Measurements from ENCODE around the gene RAB44.

The RAB44 gene

DNA sequence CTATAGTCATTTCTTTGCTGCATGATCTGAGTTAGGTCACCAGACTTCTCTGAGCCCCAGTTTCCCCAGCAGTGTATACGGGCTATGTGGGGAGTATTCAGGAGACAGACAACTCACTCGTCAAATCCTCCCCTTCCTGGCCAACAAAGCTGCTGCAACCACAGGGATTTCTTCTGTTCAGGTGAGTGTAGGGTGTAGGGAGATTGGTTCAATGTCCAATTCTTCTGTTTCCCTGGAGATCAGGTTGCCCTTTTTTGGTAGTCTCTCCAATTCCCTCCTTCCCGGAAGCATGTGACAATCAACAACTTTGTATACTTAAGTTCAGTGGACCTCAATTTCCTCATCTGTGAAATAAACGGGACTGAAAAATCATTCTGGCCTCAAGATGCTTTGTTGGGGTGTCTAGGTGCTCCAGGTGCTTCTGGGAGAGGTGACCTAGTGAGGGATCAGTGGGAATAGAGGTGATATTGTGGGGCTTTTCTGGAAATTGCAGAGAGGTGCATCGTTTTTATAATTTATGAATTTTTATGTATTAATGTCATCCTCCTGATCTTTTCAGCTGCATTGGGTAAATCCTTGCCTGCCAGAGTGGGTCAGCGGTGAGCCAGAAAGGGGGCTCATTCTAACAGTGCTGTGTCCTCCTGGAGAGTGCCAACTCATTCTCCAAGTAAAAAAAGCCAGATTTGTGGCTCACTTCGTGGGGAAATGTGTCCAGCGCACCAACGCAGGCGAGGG, 19.7 kb upstream of the RAB44 start:
- no peaks in the 10 kb centered on the region for H3K27me3 ChIP-seq (ENCODE audit: low read depth, low read length)
- peak overlapping the region; percentile 99 for H3K9ac ChIP-seq (ENCODE audit: low read length)
- peak overlapping the region; percentile 96 for H3K4me3 ChIP-seq (ENCODE audit: low read length)

DNA sequence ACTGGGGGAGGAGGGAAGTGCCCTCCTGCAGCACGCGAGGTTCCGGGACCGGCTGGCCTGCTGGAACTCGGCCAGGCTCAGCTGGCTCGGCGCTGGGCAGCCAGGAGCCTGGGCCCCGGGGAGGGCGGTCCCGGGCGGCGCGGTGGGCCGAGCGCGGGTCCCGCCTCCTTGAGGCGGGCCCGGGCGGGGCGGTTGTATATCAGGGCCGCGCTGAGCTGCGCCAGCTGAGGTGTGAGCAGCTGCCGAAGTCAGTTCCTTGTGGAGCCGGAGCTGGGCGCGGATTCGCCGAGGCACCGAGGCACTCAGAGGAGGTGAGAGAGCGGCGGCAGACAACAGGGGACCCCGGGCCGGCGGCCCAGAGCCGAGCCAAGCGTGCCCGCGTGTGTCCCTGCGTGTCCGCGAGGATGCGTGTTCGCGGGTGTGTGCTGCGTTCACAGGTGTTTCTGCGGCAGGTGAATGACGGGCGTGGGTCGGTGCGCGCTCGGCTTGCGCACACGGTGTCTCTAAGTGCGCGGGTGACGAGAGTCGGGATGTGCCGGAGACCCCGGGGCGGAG, 19.1 kb upstream of the RAB44 start, which contains the start of gene CDKN1A:
Gene CDKN1A (plus strand): TSS at position 227 of the 555 bp plus-strand sequence. CDS start 5,388 bp downstream, outside the sequence.
- TF ChIP-seq EZH2phosphoT487 (IDR thresholded peaks at IDR 0.05; ENCODE audit: low read depth) (no peak), CTCF (IDR thresholded peaks at IDR 0.05; ENCODE audit: low read depth, low read length) (no peak)
- Histone ChIP-seq H4K20me1 (ENCODE audit: insufficient read depth, low read length) (peaks cover 15% of the 10 kb centered on the region), H3K9me3 (ENCODE audit: insufficient read depth, low read length) (no peaks in the 10 kb centered on the region), H3K27ac (ENCODE audit: low read length) (peak within 1 kb of the TSS; percentile 97), H3K4me1 (ENCODE audit: low read length) (peaks cover 55% of the 10 kb centered on the region), H3K79me2 (ENCODE audit: low read length) (peaks cover 50% of the 10 kb centered on the region), H3K36me3 (replicated peaks; ENCODE audit: low read depth, low read length) (peaks cover 20% of the 10 kb centered on the region), H3K4me3 (ENCODE audit: low read length) (peak within 1 kb of the TSS; percentile 96), H3K27me3 (ENCODE audit: low read depth, low read length) (no peaks in the 10 kb centered on the region), H3K9ac (ENCODE audit: low read length) (peak within 1 kb of the TSS; percentile 99), H2AFZ (ENCODE audit: low read depth, low read length) (peak within 1 kb of the TSS; percentile 10), H3K4me2 (ENCODE audit: low read length) (peak within 1 kb of the TSS; percentile 97)

More for the DNA sequence above, 19.7 kb upstream of the RAB44 start:
- peak overlapping the region; percentile 97 for H3K4me2 ChIP-seq (ENCODE audit: low read length)
- H3K79me2 ChIP-seq (ENCODE audit: low read length) = peaks cover 44% of the 10 kb centered on the region
- no peak for TF ChIP-seq CTCF (IDR thresholded peaks at IDR 0.05; ENCODE audit: low read depth, low read length)
- no peak for TF ChIP-seq EZH2phosphoT487 (IDR thresholded peaks at IDR 0.05; ENCODE audit: low read depth)
- no peaks in the 10 kb centered on the region for H3K9me3 ChIP-seq (ENCODE audit: insufficient read depth, low read length)
- peaks cover 48% of the 10 kb centered on the region for H3K4me1 ChIP-seq (ENCODE audit: low read length)
- H4K20me1 ChIP-seq (ENCODE audit: insufficient read depth, low read length) = peaks cover 9% of the 10 kb centered on the region; the same call in 1 of the 2 replicates
- H3K36me3 ChIP-seq (replicated peaks; ENCODE audit: low read depth, low read length) = peaks cover 15% of the 10 kb centered on the region
- H3K27ac ChIP-seq (ENCODE audit: low read length) = peak overlapping the region; percentile 43
- peak overlapping the region; percentile 10 for H2AFZ ChIP-seq (ENCODE audit: low read depth, low read length)

DNA sequence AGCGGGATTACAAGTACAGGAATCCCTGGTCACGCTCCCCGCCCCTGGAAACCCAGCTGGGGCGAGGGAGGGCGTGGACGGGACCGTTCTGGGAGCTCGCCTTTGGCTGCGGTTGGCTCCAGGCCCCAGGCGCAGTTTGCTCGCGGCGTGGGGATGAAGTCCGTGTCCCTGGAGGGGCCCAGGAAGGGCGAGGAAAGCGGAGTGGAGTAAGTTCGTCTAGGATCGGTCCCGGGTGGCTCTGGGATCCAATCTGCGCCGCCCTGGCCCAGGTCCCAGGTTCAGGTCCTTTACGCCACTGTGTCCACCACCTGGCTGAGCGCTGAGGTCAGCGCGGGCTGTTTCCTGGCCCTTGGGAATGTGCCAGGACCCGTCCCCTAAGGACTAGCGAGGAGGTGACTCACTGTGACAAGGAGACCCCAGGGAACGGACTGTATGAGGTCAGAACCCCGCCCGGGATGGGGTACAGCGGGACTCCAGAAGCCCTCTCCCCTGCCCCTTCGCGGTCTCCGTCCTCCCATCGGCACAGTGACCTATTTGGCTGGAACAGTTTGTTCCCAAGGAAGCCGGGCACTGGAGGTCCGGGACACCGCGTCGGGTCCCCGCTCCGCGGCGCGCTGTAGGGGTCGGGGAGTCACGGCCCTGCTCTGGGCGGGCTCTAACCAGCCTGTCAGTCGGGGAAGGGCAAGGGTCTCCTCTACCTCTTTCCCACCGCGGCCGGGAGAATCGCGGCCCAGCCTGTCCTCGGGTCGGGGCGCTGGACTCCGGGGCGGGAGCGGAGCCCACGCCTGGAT, 18.4 kb upstream of the RAB44 start:
- Histone ChIP-seq H3K9me3 (ENCODE audit: insufficient read depth, low read length) (no peaks in the 10 kb centered on the region), H3K4me2 (ENCODE audit: low read length) (peak overlapping the region; percentile 97), H2AFZ (ENCODE audit: low read depth, low read length) (no peak overlapping the region), H3K9ac (ENCODE audit: low read length) (peak overlapping the region; percentile 99), H3K4me1 (ENCODE audit: low read length) (peaks cover 61% of the 10 kb centered on the region), H3K79me2 (ENCODE audit: low read length) (peaks cover 57% of the 10 kb centered on the region), H3K4me3 (ENCODE audit: low read length) (peak overlapping the region; percentile 96), H3K36me3 (replicated peaks; ENCODE audit: low read depth, low read length) (peaks cover 27% of the 10 kb centered on the region), H3K27ac (ENCODE audit: low read length) (peak overlapping the region; percentile 97), H4K20me1 (ENCODE audit: insufficient read depth, low read length) (peaks cover 21% of the 10 kb centered on the region), H3K27me3 (ENCODE audit: low read depth, low read length) (no peaks in the 10 kb centered on the region)
- no peak for TF ChIP-seq CTCF (IDR thresholded peaks at IDR 0.05; ENCODE audit: low read depth, low read length)
- TF ChIP-seq EZH2phosphoT487 (IDR thresholded peaks at IDR 0.05; ENCODE audit: low read depth) = no peak

Data from OCI-LY3 (cell line).